Left ventricle myocardium inferior (tissue), 1 donor: ENCODE measurements around the gene ZCCHC4. TPM values are rescaled to one million over a fixed set of nuclear protein-coding genes. Genes with fewer than 3 reads are reported as not detected.
"Not testable (repeated sequence)": the region's sequence is repeated elsewhere in the genome, so short reads cannot be mapped to it uniquely, and the experiment has no call there.

Experiments
- DNase-seq: peaks from one replicate; pipeline ENCODE4 v3.0.0-alpha.2; 2020
- H3K27ac ChIP-seq: fragments of 200-600 bp; replicated peaks from 2 replicates; pipeline ENCODE4 v1.8.0; 2021
- H3K27me3 ChIP-seq: fragments of 200-600 bp; 2 replicates; pipeline ENCODE4 v1.8.0; 2021; ENCODE audit warnings: low read depth
- H3K36me3 ChIP-seq: fragments of 200-600 bp; 2 replicates; pipeline ENCODE4 v1.8.0; 2021
- H3K4me1 ChIP-seq: fragments of 200-600 bp; 2 replicates; pipeline ENCODE4 v1.8.0; 2021
- H3K4me3 ChIP-seq: fragments of 200-600 bp; 2 replicates; pipeline ENCODE4 v1.8.0; 2021; ENCODE audit warnings: mild to moderate bottlenecking, moderate library complexity
- H3K9me3 ChIP-seq: fragments of 200-600 bp; replicated peaks from 2 replicates; pipeline ENCODE4 v1.8.0; 2021
- CTCF ChIP-seq: fragments of 200-600 bp; IDR thresholded peaks from 2 replicates; pipeline ENCODE4 v1.8.0; 2021; ENCODE audit warnings: antibody characterized with exemption, mild to moderate bottlenecking, borderline replicate concordance
- intact Hi-C: fragments of 100-400 bp; cut with micrococcal nuclease; formaldehyde crosslinking; loops from one replicate; pipeline ENCODE4 v1.11.0; 2022
- total RNA-seq: library from RNA; stranded (reverse); fragmentation: NEBNext Ultra II Directional; extraction: Animal tissue kit (Norgen Biotek cat#: 25700); gene quantifications from one replicate; pipeline ENCODE4 v1.2.1, GENCODE V29; 2021
- donor health status: DM: no; HTN: yes; CAD: no; lungs with severe emphysema.

ZCCHC4 gene
- total RNA-seq, 1 donor from 2014 or later, result 8.7 TPM

DNA sequence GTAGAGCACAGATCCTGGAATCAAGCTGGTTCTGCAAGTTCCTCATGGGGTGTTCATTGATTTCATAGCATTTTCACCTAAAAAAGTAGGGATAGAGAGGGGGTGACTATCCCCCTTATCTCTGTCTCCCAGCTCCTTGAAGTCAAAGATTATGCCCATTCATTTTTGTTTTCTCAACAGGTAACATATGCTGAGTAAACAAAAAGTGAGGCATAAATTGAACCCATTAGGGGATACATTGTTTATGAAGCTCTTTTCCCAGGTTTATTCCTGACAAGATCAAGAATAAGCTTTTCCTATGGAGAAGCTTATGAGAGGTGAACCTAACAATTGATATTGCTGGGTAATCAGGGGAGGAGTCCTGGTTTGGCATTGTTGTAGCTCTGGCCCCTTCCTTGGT, 55.3 kb downstream of the ZCCHC4 start:
- intact Hi-C loops, result no loop called here
- no peak overlapping the region for H3K4me3 ChIP-seq
- H3K9me3 ChIP-seq, result no peaks in the 10 kb centered on the region
- H3K27me3 ChIP-seq, result no peaks in the 10 kb centered on the region
- H3K27ac ChIP-seq, result no peak overlapping the region
- no peak for DNase-seq
- no peaks in the 10 kb centered on the region for H3K4me1 ChIP-seq
- H3K36me3 ChIP-seq, result peaks cover 32% of the 10 kb centered on the region
- no peak for TF ChIP-seq CTCF

- peaks cover 28% of the 10 kb centered on the region for H3K36me3 ChIP-seq
These were observed 55.7 kb downstream of the ZCCHC4 start for GRCh38 chr4:25368315-25368714.

DNA sequence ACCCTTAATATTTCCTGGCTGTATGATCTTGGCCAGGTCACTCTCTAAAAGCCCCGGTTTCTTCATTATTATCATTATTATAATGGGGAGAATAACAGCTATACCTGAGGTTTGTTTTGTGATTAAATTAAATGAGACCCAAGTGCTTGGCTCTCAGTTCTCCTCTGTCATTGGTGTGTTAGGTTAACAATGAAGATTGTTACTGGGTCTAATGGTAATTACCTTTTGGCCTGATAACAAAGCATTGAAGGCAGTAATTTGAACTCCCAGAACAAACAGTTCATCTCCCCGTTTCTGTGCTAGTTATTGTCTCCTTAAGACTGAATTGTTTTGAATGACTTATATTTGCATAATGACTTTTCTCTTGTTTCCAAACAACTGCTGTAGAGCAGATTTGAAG, 57.7 kb downstream of the ZCCHC4 start:
- no peak overlapping the region for H3K4me3 ChIP-seq
- DNase-seq, result no peak
- H3K4me1 ChIP-seq, result no peaks in the 10 kb centered on the region
- TF ChIP-seq CTCF, result no peak
- no peaks in the 10 kb centered on the region for H3K27me3 ChIP-seq
- intact Hi-C loops, result no loop called here
- no peak overlapping the region for H3K27ac ChIP-seq
- H3K36me3 ChIP-seq, result peaks cover 17% of the 10 kb centered on the region
- H3K9me3 ChIP-seq, result no peaks in the 10 kb centered on the region

More at GRCh38 chr4:25368315-25368714, 55.7 kb downstream of the ZCCHC4 start:
- Histone ChIP-seq H3K27ac (no peak overlapping the region), H3K9me3 (no peaks in the 10 kb centered on the region), H3K4me1 (no peaks in the 10 kb centered on the region), H3K4me3 (no peak overlapping the region), H3K27me3 (no peaks in the 10 kb centered on the region)
- TF ChIP-seq CTCF, result no peak
- intact Hi-C loops, result no loop called here
- DNase-seq, result no peak

- H3K4me3 ChIP-seq, H3K27me3 ChIP-seq, H3K9me3 ChIP-seq, H3K4me1 ChIP-seq, DNase-seq, H3K27ac ChIP-seq, intact Hi-C loops: not testable (repeated sequence)
- peaks cover 11% of the 10 kb centered on the region for H3K36me3 ChIP-seq
These were observed 60.0 kb downstream of the ZCCHC4 start for GRCh38 chr4:25372549-25372948.

- peak within 1 kb of the TSS; percentile 83 for H3K27ac ChIP-seq
- peaks cover 16% of the 10 kb centered on the region for H3K36me3 ChIP-seq
- peaks cover 5% of the 10 kb centered on the region for H3K9me3 ChIP-seq
- TF ChIP-seq CTCF, result peak; percentile 27
- DNase-seq, result peak; percentile 98
- peak within 1 kb of the TSS; percentile 99 for H3K4me3 ChIP-seq
- intact Hi-C loops, result no loop called here
- peaks cover 27% of the 10 kb centered on the region for H3K4me1 ChIP-seq
- no peaks in the 10 kb centered on the region for H3K27me3 ChIP-seq
These were observed 64.4 kb downstream of the ZCCHC4 start, which contains the start of gene ANAPC4 for GRCh38 chr4:25376754-25377571. Gene ANAPC4, plus strand, starts transcription at chr4:25377263. Its CDS starts 165 bp downstream, at chr4:25377428.
